SH-SY5Y (cell line): ENCODE measurements around the gene LAMC3.

Experiments used
- GATA2 ChIP-seq: IDR thresholded peaks from 2 replicates; pipeline ENCODE4 v1.6.1; 2011; ENCODE audit warnings: mild to moderate bottlenecking, low read depth, low read length
- GATA3 ChIP-seq: IDR thresholded peaks from 2 replicates; pipeline ENCODE4 v1.6.1; 2011; ENCODE audit warnings: low read depth, mild to moderate bottlenecking, low read length, moderate library complexity

- TF ChIP-seq GATA3: no peak
- TF ChIP-seq GATA2: no peak
These were observed 12.1 kb upstream of the LAMC3 start for GRCh38 chr9:130996676-130997394.
